GM19468 (cell line): Measurements from ENCODE around the gene ARL15.

Experiments used
- ATAC-seq: cut with Tn5 transposase; IDR thresholded peaks from one replicate; pipeline ENCODE4 v1.9.1; 2021; ENCODE audit warnings: mild to moderate bottlenecking, moderate library complexity, moderate number of reproducible peaks; ENCODE audit not compliant: unreplicated experiment; ENCODE audit errors: extremely low read depth

ARL15 gene

DNA sequence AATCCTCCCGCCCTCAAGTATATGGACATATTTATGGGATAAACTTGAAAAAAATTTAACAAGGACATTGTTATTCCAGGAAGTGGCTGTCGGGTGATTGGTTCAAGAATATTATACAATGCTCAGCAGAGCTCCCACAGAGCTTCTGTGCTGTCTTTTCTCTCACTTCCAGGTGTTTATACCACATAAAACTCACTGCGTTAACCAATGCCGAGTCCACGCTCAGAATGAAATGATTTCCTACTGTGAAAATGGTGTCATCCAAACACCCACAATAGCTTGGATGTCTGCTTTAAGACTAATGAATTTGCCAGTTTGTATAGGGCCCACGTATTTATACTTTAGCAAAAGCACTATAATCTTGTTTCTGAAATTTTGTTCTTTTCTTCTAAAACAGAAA, 381.7 kb downstream of the ARL15 start:
- ATAC-seq: no peak

DNA sequence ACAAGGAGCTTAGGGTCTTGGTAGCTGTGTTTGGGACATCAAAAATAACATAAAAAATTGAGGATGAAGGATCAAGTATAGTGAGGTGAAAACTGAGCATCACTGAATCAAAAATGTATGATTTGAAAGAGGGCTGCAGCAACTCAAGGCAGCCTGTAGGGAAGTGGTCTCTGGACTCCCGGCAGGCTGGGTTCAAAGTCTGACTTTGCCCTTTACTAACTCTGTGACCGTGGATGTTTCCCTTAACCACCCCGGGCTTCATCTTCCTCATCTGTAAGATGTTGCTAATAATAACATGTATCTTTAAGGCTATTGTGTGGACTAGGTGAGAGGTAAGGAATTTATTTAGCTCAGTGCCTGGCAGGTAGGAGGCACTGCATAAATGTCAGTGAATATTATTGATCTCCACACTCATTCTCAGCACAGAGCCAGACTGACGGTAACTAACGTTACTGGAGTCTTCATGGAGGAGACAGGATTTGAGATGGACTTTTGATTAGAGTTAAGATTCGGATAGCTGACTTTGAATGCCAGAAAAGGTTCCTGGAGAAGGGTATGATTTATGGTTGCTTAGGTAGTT, 382.6 kb downstream of the ARL15 start:
- ATAC-seq: no peak

GRCh38 chr5:53926026-53926425, 384.3 kb downstream of the ARL15 start:
- no peak for ATAC-seq

DNA sequence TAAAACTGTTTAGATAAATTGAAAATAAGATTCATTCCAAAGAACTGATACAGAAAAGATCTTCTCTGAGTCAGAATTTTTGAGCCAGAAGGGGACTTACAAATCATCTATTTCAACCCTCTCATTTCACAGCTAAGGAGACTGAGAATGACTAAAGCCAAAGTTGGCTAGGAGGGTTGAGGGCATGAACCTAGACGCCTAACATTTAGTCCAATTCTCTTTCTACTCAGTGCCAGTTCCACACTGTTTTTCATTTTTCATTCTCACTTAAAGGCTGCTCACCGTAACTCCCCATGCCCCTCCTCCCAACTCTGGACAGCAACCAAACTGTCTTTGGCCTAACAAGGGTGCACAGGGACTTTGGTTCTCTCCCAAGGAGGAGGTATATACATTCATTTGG, 386.0 kb downstream of the ARL15 start:
- ATAC-seq: no peak

GRCh38 chr5:53923961-53924360, 386.4 kb downstream of the ARL15 start:
- no peak for ATAC-seq

DNA sequence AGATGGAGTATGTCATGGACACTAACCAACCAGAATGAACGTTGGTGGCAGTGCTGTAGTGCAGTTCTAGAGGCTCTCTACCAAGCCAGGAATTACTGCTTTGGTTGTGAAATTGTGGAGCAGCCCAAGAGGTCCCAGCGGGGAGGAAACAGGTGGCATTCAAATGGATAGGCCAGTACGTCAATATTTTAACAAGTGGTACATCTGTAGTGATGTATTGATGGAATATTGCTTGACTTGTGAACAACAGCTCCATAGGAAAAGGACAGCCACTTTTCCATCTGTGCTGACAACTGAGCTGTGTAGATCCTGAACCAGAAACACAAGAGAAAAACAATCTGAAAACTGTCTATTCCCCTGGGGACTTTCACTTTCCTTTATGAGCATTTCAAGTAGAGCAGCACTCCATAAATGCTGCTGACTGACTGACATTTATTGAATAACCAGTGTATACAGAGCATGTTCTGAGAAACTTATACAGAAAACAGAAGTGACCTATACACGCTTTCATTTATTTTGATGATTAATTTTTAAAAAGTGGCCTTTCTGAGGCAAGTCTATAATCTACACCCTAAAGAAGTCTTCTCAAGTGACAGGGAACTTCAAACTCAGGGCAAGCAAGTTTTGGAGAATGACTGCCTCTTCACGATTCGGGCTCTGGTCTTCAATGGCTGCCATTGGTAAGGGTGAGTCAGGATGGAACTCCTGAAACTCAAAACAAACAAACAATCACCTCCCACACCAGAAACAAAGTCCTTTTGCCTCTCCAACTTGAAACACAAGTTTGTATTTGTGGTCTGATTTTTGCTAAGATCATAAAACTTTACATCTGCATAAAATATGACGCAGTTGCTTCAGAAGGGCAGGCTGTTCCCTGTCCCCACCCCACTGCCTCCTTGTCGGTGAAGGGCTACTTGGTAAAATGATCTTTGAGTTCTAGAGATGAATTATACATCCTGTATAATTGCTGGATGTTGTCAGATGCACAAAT, 387.6 kb downstream of the ARL15 start:
- no peak for ATAC-seq

DNA sequence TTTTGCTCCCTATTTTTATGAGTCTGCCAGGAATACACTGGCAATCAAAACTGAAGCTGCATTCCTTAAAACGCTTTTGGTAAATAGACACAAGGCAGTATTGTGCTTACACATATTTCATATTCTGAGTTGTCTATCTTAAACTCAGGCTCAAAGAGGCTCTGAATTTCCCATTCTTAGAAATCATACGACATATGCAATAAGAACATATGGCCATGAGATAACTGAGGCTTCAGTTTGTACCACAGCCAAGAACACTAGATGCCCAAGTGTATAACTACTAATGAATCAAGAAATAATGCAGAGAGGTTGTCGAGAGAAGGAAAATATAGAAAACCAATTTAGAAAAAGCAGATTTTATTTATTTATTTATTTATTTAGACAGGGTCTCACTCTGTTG, 392.5 kb downstream of the ARL15 start:
- no peak for ATAC-seq

GRCh38 chr5:53917095-53917494, 393.3 kb downstream of the ARL15 start:
- ATAC-seq: no peak

DNA sequence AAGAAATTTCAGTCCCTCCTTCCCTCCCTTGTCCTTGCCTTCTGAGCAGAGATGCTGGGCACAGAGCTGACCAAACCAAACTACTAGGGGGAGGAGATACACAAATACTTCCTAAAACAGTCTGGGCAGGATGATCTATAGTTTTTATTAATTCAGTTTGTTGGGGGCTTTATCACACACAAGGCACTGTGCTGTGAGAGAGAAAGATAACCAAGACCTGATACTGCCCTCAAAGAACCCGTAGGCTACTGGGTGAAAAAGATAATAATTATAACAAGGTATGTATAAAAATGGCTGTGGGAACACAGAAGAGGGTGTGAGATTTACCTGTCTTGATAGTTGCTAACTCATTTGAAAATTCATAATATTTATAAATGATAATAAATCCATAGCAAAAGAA, 395.3 kb downstream of the ARL15 start:
- ATAC-seq: no peak

DNA sequence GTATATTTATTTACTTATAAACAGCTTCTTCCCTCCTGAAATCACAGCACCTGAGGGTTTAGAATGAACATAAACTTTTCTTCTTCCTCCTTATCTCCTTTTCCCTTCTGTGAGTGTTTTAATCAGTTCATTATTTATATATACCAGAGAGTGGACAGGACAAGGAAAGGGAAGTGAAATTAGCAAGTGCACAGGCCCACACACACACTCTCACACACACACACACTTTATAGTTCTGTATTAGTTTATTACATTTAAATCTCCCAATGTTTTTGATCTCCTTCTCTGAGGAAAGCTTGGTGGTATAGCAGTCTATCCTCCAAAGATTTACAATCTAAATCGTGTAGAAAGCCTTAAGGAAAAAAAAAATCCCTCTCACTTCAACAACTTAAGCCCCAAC, 396.4 kb downstream of the ARL15 start:
- ATAC-seq: no peak

- no peak for ATAC-seq
Observed at GRCh38 chr5:53908757-53909156, 401.6 kb downstream of the ARL15 start.

- no peak for ATAC-seq
Observed at GRCh38 chr5:53907827-53908226, 402.5 kb downstream of the ARL15 start.

DNA sequence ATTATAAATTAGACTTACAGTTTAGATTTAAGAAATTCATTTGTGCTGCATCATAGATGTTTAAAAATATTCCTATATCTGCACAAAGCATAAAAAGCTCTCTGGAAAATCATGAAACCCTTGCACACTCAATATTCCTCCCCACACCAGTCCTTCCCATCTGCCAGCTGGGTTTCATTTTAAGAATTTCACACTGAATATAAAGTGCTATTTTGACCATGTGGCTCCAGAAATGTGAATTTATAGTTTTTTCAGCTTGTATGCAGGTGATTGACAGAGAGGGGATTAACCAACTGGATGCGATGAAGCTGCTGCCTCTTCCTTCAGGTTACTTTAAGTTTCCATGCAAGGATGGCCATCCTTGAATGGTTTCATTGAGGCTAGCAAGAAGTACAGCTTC, 403.6 kb downstream of the ARL15 start:
- ATAC-seq: no peak

- ATAC-seq: no peak
Observed at GRCh38 chr5:53902296-53902907, 408.0 kb downstream of the ARL15 start.

DNA sequence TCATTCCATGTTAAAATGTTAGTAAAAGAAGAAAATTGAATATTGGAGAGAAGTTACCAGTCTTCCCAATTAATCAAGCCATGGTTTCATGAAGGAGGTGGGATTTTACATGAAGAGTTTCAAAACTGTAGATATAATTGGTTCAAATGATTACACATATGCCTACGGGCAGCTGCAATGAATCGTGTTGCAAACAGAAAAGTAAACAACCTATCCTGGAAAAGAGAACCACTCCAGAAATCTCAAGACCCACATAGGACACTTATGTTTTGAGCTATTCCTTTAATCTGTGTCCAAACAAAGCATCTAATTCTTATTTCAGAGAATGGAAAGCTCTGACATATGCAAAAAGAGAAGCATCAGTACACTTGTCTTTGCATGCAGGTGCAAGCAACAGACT, 409.7 kb downstream of the ARL15 start:
- no peak for ATAC-seq

- no peak for ATAC-seq
Observed at GRCh38 chr5:53895091-53895683, 415.2 kb downstream of the ARL15 start.

GRCh38 chr5:53893626-53894025, 416.7 kb downstream of the ARL15 start:
- no peak for ATAC-seq

DNA sequence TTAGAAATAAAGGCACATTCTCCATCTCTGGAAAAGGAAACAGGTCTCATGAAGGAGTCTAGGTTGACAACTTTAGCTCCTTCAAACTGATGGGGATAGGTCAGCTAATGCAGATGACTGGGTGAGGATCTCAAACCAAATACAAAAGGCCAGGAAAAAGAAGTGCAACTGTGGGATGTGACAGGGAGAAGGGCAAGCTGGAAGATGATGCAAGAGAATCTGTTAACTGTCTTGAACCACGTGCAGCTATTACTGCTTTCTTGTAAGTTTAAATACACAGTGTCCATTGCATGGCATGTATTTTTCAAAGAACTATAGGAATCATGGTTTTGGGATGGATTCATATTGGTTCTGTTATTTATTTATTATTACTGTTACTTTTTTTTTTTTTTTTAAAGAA, 418.1 kb downstream of the ARL15 start:
- ATAC-seq: no peak

GRCh38 chr5:53891159-53891558, 419.2 kb downstream of the ARL15 start:
- ATAC-seq: no peak

- ATAC-seq: no peak
Observed at GRCh38 chr5:53890490-53890889, 419.9 kb downstream of the ARL15 start.

DNA sequence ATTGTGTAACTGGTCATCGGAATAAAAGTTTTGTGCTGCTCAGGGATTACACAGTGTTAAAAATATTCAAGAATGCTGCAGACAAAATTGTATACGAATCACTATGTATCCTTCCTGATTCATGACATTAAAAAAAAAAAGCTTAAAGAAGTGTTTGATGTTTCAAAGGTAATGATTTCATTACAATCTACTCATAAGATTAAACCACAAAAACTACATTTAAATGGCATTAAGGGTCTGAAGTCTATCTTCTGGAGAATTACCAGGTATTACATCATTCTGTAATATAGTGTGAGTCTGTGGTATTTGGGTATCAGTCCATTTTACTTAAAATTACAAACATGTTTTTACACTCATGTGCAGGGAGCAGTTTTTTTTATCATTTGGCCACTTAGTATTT, 425.5 kb downstream of the ARL15 start:
- ATAC-seq: no peak
